A549 (cell line): ENCODE measurements around the gene PELI1. TPM values are rescaled to one million over a fixed set of nuclear protein-coding genes. Genes with fewer than 3 reads are reported as not detected.

Experiments
- ATAC-seq, 2 experiments: fragments of 200-7000 bp in 1 of 2; fragments of >200 bp in 1 of 2; cut with Nextera tagmentation in 1 of 2; cut with Tn5 transposase in 1 of 2; 3 replicates each; pipeline versions ENCODE4 v1.8.0 to v1.9.1; 2018 to 2020; ENCODE audit warnings: mild to moderate bottlenecking in 1 of 2, moderate library complexity in 1 of 2
- CTCF ChIA-PET: fragments of 300-600 bp; sonication (Branson Sonifier 250); formaldehyde crosslinking; extraction: SDS; loops from one replicate; lab custom pipeline; 2021; ENCODE audit warnings: antibody characterized with exemption, inconsistent platforms; lab: Yijun Ruan, JAX
- POLR2A ChIA-PET: fragments of 350-600 bp; formaldehyde crosslinking; extraction: SDS; loops from one replicate; lab custom pipeline; 2021; ENCODE audit warnings: antibody characterized with exemption, inconsistent platforms; lab: Yijun Ruan, JAX
- DNase-seq, 2 experiments: peaks; one replicate each; pipeline versions ENCODE4 v3.0.0 to v3.0.0-alpha.2; 2011 to 2016; ENCODE audit warnings: low read depth in 1 of 2, low spot score in 1 of 2
- FAIRE-seq: peaks from 2 replicates; lab custom pipeline; 2011; peaks lifted over from hg19 to GRCh38; lab: Jason Lieb, UNC
- H3K27ac ChIP-seq, 2 experiments: fragments of >200 bp; sonication (Bioruptor Twin); formaldehyde crosslinking; 3 replicates each; pipeline ENCODE4 v1.5.1; 2016 to 2017
- H3K4me1 ChIP-seq: fragments of >200 bp; sonication (Bioruptor Twin); formaldehyde crosslinking; 3 replicates; pipeline ENCODE4 v1.6.1; 2016
- H3K4me2 ChIP-seq: fragments of >200 bp; sonication (Bioruptor Twin); formaldehyde crosslinking; 3 replicates; pipeline ENCODE4 v1.6.1; 2016
- H3K4me3 ChIP-seq: fragments of >200 bp; sonication (Bioruptor Twin); formaldehyde crosslinking; 3 replicates; pipeline ENCODE4 v1.5.1; 2016
- H3K9me3 ChIP-seq: fragments of >200 bp; sonication (Bioruptor Twin); formaldehyde crosslinking; 3 replicates; pipeline ENCODE4 v1.6.1; 2016
- CBX2 ChIP-seq: fragments of 200-600 bp; sonication (generic); IDR thresholded peaks from 2 replicates; pipeline ENCODE4 v1.6.1; 2016; ENCODE audit warnings: low read depth, mild to moderate bottlenecking, borderline replicate concordance
- CBX8 ChIP-seq: fragments of 200-600 bp; sonication (generic); IDR thresholded peaks from 2 replicates; pipeline ENCODE4 v1.6.1; 2016
- CHD2 ChIP-seq: fragments of 150-350 bp; IDR thresholded peaks from 2 replicates; pipeline ENCODE4 v1.6.1; 2014; ENCODE audit warnings: low read length; ENCODE audit not compliant: partially characterized antibody
- CHD4 ChIP-seq: fragments of 200-600 bp; sonication (generic); IDR thresholded peaks from 2 replicates; pipeline ENCODE4 v1.6.1; 2016; ENCODE audit warnings: antibody characterized with exemption, mild to moderate bottlenecking, borderline replicate concordance
- EHMT2 ChIP-seq: fragments of 200-600 bp; sonication (generic); IDR thresholded peaks from 2 replicates; pipeline ENCODE4 v1.6.1; 2016; ENCODE audit warnings: antibody characterized with exemption, low read depth, mild to moderate bottlenecking, moderate library complexity
- FOSB ChIP-seq: fragments of 250-450 bp; sonication (Bioruptor Pico); IDR thresholded peaks from 2 replicates; pipeline ENCODE4 v1.5.0; 2020; ENCODE audit warnings: mild to moderate bottlenecking, moderate library complexity
- FOXS1 ChIP-seq: fragments of 250-450 bp; sonication (Bioruptor Pico); IDR thresholded peaks from 2 replicates; pipeline ENCODE4 v1.5.0; 2020; ENCODE audit warnings: mild to moderate bottlenecking, moderate library complexity
- HOXA7 ChIP-seq: fragments of 250-450 bp; sonication (Bioruptor Pico); IDR thresholded peaks from 2 replicates; pipeline ENCODE4 v1.5.0; 2020; ENCODE audit warnings: mild to moderate bottlenecking, moderate library complexity
- HOXB13 ChIP-seq: fragments of 250-450 bp; sonication (Bioruptor Pico); IDR thresholded peaks from 2 replicates; pipeline ENCODE4 v1.5.0; 2020; ENCODE audit warnings: low read depth, mild to moderate bottlenecking, moderate library complexity
- KDM1A ChIP-seq: fragments of 200-600 bp; sonication (generic); IDR thresholded peaks from 2 replicates; pipeline ENCODE4 v1.6.1; 2016; ENCODE audit warnings: low read depth, mild to moderate bottlenecking
- KDM5A ChIP-seq: fragments of 200-600 bp; sonication (generic); IDR thresholded peaks from 2 replicates; pipeline ENCODE4 v1.6.1; 2016; ENCODE audit warnings: antibody characterized with exemption, mild to moderate bottlenecking
- NR3C1 ChIP-seq: fragments of >200 bp; sonication (Bioruptor Twin); formaldehyde crosslinking; IDR thresholded peaks from 3 replicates; pipeline ENCODE4 v1.6.1; 2017
- POLR2A ChIP-seq: IDR thresholded peaks from 2 replicates; pipeline ENCODE4 v1.6.1; 2012; ENCODE audit warnings: mild to moderate bottlenecking, low read length
- RAD21 ChIP-seq, 2 experiments: fragments of >200 bp in 1 of 2; sonication (Bioruptor Twin) in 1 of 2; formaldehyde crosslinking in 1 of 2; IDR thresholded peaks in 1 of 2; conservative IDR thresholded peaks in 1 of 2; 2 replicates in 1 of 2; 3 replicates in 1 of 2; pipeline ENCODE4 v1.6.1; 2012 to 2018; ENCODE audit warnings: inconsistent platforms in 1 of 2
- RCOR1 ChIP-seq: fragments of 150-350 bp; IDR thresholded peaks from 2 replicates; pipeline ENCODE4 v1.6.1; 2014; ENCODE audit warnings: antibody characterized with exemption, low read length, low read depth
- RFX5 ChIP-seq: fragments of 450-650 bp; IDR thresholded peaks from 2 replicates; pipeline ENCODE4 v1.7.1; 2014; ENCODE audit warnings: antibody characterized with exemption, mild to moderate bottlenecking, moderate library complexity
- RNF2 ChIP-seq: fragments of 200-600 bp; sonication (generic); IDR thresholded peaks from 2 replicates; pipeline ENCODE4 v1.6.1; 2016; ENCODE audit warnings: low read depth, mild to moderate bottlenecking, antibody characterized with exemption, moderate library complexity, borderline replicate concordance
- SREBF2 ChIP-seq: fragments of 450-650 bp; IDR thresholded peaks from 2 replicates; pipeline ENCODE4 v1.6.1; 2014; ENCODE audit warnings: mild to moderate bottlenecking, moderate library complexity
- ZNF302 ChIP-seq: fragments of 250-450 bp; sonication (Bioruptor Pico); IDR thresholded peaks from 2 replicates; pipeline ENCODE4 v1.9.0; 2021; ENCODE audit warnings: inconsistent platforms, mild to moderate bottlenecking, moderate library complexity
- WGBS: methylation state at CpG from one replicate; pipeline ENCODE4 v1.1.6; 2017; ENCODE audit errors: missing lambda C conversion rate; 5-methylcytosine and 5-hydroxymethylcytosine counted together
- polyA plus RNA-seq, 4 experiments: library from polyadenylated mRNA; depleted of rRNA in 3 of 4; stranded (reverse); fragments of >200 nt; fragmentation: RNase III in 1 of 4; extraction: RNeasy Plus Mini Kit Qiagen cat#74134 plus additional on column Dnase treatment in 1 of 4; gene quantifications; 2 replicates in 3 of 4; 3 replicates in 1 of 4; pipeline ENCODE4 v1.2.3, GENCODE V29; 2011 to 2017
- TF ChIP-seq, protein P1 (sequence below): IDR thresholded peaks from 2 replicates; pipeline ENCODE4 v1.6.1; 2012
- TF ChIP-seq, protein P2 (sequence below): IDR thresholded peaks from 2 replicates; pipeline ENCODE4 v1.6.1; 2012
- TF ChIP-seq, protein P3 (sequence below): fragments of 200-600 bp; sonication (generic); IDR thresholded peaks from 2 replicates; pipeline ENCODE4 v1.6.1; 2016; ENCODE audit warnings: antibody characterized with exemption, mild to moderate bottlenecking, moderate library complexity
- TF ChIP-seq, protein P4 (sequence below): fragments of 450-650 bp; IDR thresholded peaks from 2 replicates; pipeline ENCODE4 v1.6.1; 2014; ENCODE audit warnings: antibody characterized with exemption

The PELI1 gene
- polyA plus RNA-seq, 2 of the 4 experiments (the other 2 are of a cell fraction), result 2.1 to 5.1 TPM

DNA sequence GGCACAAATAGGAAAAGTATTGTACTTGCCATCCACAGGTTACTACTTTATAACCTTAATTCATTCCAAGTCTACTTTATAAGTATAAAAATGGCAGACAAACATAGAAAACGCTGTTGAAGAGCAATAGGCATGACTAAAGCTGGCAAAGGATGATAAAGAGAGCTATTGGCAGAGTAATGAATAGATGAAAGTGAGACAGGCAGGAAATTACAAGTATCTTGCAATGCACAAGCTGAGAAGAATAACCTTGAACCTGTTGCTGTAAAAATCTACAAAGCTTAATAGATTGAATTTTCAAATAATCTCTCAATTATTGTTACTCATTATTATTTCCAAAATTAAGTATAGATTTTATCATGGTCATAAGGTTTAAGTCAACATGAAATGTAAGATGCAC lies 8.8 kb downstream of the PELI1 start:
- no peak overlapping the region for H3K4me2 ChIP-seq
- ATAC-seq (no peak), DNase-seq (no peak), FAIRE-seq (no peak)
- POLR2A ChIA-PET, result no interaction called here
- no peak overlapping the region for H3K27ac ChIP-seq
- CTCF ChIA-PET, result no interaction called here
- TF ChIP-seq CBX2 (no peak), CHD4 (no peak), RAD21 (conservative IDR thresholded peaks at IDR 0.05 in 1 of 2, IDR thresholded peaks at IDR 0.05 in 1 of 2) (no peak), CBX8 (no peak), EHMT2 (no peak), RNF2 (no peak), KDM5A (no peak)
- H3K4me1 ChIP-seq, result no peaks in the 10 kb centered on the region
- 12% methylated on average over 1 of the region's 1 CpG for WGBS
- H3K4me3 ChIP-seq, result no peak overlapping the region
- H3K9me3 ChIP-seq, result no peaks in the 10 kb centered on the region

DNA sequence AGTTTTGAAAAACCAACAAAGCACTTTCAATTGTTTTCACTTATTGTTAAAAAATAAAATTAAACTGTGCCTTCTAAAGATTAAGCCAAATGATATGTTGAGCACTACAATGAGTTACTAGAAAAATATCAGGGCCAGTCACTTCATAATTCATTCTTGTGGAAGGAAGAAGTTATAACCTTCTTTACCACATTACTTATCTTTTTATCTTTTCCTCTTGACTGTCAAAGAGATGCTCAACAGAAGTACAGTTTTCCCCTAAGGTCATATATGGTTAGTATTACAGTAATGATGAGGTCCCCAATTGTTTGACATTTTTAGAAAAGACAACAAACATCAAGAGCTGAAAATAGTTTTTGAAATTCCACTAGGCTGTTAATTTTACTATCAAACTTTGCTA lies 9.4 kb downstream of the PELI1 start:
- CTCF ChIA-PET, result no interaction called here
- ATAC-seq, result no peak
- Histone ChIP-seq H3K4me2 (no peak overlapping the region), H3K4me1 (no peaks in the 10 kb centered on the region), H3K27ac (no peak overlapping the region), H3K4me3 (no peak overlapping the region), H3K9me3 (no peaks in the 10 kb centered on the region)
- POLR2A ChIA-PET, result no interaction called here
- no peak for DNase-seq
- FAIRE-seq, result peak; percentile 43
- TF ChIP-seq, protein P1, sequence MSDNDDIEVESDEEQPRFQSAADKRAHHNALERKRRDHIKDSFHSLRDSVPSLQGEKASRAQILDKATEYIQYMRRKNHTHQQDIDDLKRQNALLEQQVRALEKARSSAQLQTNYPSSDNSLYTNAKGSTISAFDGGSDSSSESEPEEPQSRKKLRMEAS, result no peak
- TF ChIP-seq RCOR1 (no peak), FOXS1 (CRISPR knock-in tag) (no peak), ZNF302 (no peak), KDM1A (no peak), CHD2 (no peak), FOSB (CRISPR knock-in tag) (no peak), EHMT2 (no peak), CHD4 (no peak), RAD21 (conservative IDR thresholded peaks at IDR 0.05 in 1 of 2, IDR thresholded peaks at IDR 0.05 in 1 of 2) (no peak), HOXB13 (CRISPR knock-in tag) (no peak), HOXA7 (CRISPR knock-in tag) (no peak), NR3C1 (no peak), SREBF2 (no peak), POLR2A (no peak), RFX5 (no peak)
- TF ChIP-seq, protein P2, sequence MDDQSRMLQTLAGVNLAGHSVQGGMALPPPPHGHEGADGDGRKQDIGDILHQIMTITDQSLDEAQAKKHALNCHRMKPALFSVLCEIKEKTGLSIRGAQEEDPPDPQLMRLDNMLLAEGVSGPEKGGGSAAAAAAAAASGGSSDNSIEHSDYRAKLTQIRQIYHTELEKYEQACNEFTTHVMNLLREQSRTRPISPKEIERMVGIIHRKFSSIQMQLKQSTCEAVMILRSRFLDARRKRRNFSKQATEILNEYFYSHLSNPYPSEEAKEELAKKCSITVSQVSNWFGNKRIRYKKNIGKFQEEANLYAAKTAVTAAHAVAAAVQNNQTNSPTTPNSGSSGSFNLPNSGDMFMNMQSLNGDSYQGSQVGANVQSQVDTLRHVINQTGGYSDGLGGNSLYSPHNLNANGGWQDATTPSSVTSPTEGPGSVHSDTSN, result no peak
- TF ChIP-seq, protein P3, sequence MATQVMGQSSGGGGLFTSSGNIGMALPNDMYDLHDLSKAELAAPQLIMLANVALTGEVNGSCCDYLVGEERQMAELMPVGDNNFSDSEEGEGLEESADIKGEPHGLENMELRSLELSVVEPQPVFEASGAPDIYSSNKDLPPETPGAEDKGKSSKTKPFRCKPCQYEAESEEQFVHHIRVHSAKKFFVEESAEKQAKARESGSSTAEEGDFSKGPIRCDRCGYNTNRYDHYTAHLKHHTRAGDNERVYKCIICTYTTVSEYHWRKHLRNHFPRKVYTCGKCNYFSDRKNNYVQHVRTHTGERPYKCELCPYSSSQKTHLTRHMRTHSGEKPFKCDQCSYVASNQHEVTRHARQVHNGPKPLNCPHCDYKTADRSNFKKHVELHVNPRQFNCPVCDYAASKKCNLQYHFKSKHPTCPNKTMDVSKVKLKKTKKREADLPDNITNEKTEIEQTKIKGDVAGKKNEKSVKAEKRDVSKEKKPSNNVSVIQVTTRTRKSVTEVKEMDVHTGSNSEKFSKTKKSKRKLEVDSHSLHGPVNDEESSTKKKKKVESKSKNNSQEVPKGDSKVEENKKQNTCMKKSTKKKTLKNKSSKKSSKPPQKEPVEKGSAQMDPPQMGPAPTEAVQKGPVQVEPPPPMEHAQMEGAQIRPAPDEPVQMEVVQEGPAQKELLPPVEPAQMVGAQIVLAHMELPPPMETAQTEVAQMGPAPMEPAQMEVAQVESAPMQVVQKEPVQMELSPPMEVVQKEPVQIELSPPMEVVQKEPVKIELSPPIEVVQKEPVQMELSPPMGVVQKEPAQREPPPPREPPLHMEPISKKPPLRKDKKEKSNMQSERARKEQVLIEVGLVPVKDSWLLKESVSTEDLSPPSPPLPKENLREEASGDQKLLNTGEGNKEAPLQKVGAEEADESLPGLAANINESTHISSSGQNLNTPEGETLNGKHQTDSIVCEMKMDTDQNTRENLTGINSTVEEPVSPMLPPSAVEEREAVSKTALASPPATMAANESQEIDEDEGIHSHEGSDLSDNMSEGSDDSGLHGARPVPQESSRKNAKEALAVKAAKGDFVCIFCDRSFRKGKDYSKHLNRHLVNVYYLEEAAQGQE, result no peak
- TF ChIP-seq, protein P4, sequence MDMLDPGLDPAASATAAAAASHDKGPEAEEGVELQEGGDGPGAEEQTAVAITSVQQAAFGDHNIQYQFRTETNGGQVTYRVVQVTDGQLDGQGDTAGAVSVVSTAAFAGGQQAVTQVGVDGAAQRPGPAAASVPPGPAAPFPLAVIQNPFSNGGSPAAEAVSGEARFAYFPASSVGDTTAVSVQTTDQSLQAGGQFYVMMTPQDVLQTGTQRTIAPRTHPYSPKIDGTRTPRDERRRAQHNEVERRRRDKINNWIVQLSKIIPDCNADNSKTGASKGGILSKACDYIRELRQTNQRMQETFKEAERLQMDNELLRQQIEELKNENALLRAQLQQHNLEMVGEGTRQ, result no peak
